HG02938 (cell line): ENCODE results near the gene DNMT3B.

Experiments
- ATAC-seq: cut with Tn5 transposase; IDR thresholded peaks from one replicate; pipeline ENCODE4 v1.9.1; 2021; ENCODE audit warnings: mild to moderate bottlenecking, moderate library complexity; ENCODE audit not compliant: unreplicated experiment

The DNMT3B gene

GRCh38 chr20:32849577-32849976 is 87.4 kb downstream of the DNMT3B start:
- no peak for ATAC-seq

GRCh38 chr20:32855387-32855786 is 93.2 kb downstream of the DNMT3B start:
- ATAC-seq: no peak

- ATAC-seq: no peak
Measured at GRCh38 chr20:32858189-32858588, 96.0 kb downstream of the DNMT3B start.
